Measurements from ENCODE around the gene SH3RF3.

The SH3RF3 gene

DNA sequence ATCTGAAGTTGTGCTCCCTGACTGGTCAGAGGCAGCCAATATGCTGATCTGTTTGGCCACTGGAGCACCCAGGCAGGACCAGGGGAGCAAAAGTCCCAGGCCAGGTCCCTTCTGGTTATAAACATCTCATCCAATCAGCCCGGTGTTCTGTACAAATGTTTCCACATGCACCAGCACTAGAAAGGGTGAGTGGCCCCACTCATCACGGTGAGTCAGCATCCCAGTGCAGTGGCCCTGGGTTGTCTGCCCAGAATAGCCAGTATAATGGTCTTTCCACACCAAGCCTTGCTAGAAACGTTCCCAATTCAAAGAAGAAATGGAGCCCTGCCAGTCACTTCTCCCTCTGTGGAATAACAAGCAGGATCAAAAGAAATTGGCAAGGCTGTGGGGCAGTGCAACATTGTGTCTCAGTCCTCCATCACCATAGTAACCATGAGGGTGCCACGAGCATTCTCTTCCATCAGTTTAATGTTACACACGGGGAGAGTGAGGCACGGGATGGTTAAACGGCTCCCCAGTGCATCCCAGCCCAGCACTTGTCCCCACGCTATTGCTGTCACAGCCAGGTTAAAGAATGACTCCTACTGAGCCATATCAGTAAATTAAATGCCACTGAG, 309.9 kb downstream of the SH3RF3 start:
- no peak overlapping the region for H3K4me3 ChIP-seq (ENCODE audit: low read length)
- TF ChIP-seq, protein P1, sequence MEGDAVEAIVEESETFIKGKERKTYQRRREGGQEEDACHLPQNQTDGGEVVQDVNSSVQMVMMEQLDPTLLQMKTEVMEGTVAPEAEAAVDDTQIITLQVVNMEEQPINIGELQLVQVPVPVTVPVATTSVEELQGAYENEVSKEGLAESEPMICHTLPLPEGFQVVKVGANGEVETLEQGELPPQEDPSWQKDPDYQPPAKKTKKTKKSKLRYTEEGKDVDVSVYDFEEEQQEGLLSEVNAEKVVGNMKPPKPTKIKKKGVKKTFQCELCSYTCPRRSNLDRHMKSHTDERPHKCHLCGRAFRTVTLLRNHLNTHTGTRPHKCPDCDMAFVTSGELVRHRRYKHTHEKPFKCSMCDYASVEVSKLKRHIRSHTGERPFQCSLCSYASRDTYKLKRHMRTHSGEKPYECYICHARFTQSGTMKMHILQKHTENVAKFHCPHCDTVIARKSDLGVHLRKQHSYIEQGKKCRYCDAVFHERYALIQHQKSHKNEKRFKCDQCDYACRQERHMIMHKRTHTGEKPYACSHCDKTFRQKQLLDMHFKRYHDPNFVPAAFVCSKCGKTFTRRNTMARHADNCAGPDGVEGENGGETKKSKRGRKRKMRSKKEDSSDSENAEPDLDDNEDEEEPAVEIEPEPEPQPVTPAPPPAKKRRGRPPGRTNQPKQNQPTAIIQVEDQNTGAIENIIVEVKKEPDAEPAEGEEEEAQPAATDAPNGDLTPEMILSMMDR (IDR thresholded peaks at IDR 0.05; ENCODE audit: insufficient read depth, low read depth, low read length, missing control alignments): no peak
- DNase-seq (ENCODE audit: low read depth): peak; percentile 50

DNA sequence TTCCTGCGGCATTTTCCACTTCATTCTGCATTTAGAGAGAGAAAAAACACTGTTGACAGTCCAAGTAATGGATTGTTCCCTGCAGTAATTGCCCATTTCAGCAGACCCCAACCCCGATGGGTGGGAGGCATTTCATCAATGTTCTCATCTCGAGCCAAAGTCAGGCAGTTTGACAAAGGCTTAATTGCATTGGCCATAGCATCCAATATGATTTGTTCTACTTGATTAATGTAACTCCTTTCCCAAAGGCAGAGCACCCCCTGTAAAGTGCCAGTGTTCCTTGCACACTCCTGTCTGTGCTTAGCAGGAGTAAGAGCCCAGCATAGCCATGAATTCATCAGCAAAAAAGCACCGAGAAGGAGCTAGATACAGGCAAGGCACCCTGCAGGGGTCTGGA, 310.4 kb downstream of the SH3RF3 start:
- DNase-seq (ENCODE audit: low read depth): no peak
- TF ChIP-seq, protein P1 (IDR thresholded peaks at IDR 0.05; ENCODE audit: insufficient read depth, low read depth, low read length, missing control alignments): no peak
- no peak overlapping the region for H3K4me3 ChIP-seq (ENCODE audit: low read length)

DNA sequence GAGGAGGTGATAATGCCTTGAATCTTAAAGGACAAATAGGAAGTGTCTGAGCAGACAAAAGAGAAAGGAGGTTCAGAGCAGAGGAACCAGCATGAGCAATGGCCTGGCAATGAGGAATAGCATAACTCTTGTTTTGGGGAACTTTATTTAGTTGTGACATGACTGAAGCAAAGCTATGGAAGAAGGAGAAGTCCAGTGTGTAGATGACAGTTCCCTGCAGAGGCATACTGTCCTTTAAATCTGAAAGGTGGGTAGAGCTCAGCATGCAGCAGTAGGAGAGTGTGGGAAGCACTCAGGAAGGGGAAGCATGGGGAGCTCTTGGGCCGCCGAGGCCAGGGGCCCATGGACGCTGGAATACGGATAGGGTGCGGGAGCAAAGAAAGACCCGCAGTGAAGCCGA, 311.0 kb downstream of the SH3RF3 start:
- H3K4me3 ChIP-seq (ENCODE audit: low read length): no peak overlapping the region
- TF ChIP-seq, protein P1 (IDR thresholded peaks at IDR 0.05; ENCODE audit: insufficient read depth, low read depth, low read length, missing control alignments): no peak
- no peak for DNase-seq (ENCODE audit: low read depth)

DNA sequence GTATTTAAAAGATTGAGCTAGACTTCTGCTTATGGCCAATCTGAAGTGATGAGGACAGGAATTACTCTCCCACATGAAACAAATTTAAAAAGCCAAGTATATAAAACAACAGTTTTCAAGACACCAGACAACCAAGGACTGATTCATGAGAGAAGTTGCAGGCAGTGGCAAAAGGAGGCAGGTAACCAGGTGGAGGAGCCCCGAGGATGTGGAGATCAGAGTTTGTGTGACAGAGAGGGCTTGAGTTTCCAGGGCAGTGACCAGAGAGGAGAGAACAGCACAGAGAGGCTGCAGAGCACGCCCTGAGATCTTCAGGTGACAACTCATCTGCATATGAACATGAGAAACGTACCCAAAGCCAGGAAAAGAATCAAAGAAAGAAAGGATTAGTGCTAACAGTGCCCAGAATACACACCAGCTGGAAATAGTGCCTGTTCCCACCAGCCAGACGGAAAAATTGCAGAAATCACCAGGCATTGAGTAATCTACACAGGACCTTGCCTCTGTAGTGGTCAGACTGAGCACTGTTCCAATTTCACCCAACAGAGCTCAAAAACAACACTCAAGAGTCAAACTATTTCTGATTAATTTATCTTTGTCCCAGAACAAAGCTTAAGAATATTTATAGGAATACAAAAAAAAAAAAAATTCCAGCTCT, 311.6 kb downstream of the SH3RF3 start:
- no peak overlapping the region for H3K4me3 ChIP-seq (ENCODE audit: low read length)
- TF ChIP-seq, protein P1 (IDR thresholded peaks at IDR 0.05; ENCODE audit: insufficient read depth, low read depth, low read length, missing control alignments): no peak
- no peak for DNase-seq (ENCODE audit: low read depth)

DNA sequence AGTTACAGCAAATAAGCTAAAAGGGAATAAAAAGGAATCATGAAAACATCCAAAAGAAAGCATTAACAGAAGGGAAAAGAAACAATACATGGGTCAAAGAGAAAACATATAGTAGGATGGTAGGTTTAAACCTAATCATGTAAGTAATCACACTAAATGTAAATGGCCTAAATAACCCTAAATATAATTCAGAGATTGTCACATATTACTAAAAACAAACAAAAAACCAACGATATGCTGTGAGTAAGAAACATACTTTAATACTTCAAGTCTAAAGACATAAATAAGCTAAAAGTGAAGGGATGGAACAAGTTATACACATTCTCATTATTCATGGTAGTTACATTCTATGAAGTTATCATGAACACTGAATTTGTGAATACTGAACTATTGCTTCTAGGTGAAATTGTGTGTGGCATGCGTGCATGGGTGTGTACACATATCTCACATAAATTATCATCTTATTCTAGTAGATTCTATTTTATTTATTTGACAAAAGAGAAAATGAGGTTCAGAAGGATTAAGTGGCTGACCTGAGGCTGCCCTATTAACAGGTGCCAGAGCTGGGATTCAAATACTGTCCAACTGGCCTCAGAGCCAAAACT, 313.8 kb downstream of the SH3RF3 start:
- no peak overlapping the region for H3K4me3 ChIP-seq (ENCODE audit: low read length)
- no peak for DNase-seq (ENCODE audit: low read depth)
- TF ChIP-seq, protein P1 (IDR thresholded peaks at IDR 0.05; ENCODE audit: insufficient read depth, low read depth, low read length, missing control alignments): no peak

DNA sequence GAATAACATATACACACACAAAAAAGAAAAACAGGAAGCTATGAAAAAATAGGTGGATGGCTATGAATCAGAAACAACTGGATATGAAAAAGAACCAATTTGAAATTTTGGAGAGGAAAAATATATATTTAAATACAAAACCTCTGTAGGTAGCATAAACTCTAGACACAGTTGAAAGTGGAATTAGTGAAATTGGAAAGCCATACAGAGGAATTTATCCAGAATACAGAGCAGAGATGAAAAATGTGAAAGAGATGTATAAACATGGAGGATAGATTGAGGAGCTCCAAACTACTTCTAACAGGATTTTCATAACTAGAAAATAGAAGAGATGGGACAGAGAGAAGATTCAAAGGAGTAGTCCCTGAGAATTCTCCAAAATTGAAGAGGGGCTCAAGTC, 315.9 kb downstream of the SH3RF3 start:
- TF ChIP-seq, protein P1 (IDR thresholded peaks at IDR 0.05; ENCODE audit: insufficient read depth, low read depth, low read length, missing control alignments): no peak
- no peak for DNase-seq (ENCODE audit: low read depth)
- no peak overlapping the region for H3K4me3 ChIP-seq (ENCODE audit: low read length)
